GM18507 (cell line): Measurements from ENCODE around the gene GPC3.
"Not testable (repeated sequence)": the region's sequence is repeated elsewhere in the genome, so short reads cannot be mapped to it uniquely, and the experiment has no call there.

Source experiments
- DNase-seq: peaks from one replicate; pipeline ENCODE4 v3.0.0; 2011; ENCODE audit warnings: low read depth; ENCODE audit not compliant: insufficient read length; ENCODE audit errors: extremely low spot score
- FAIRE-seq: peaks from 2 replicates; lab custom pipeline; 2011; peaks lifted over from hg19 to GRCh38; lab: Jason Lieb, UNC

Gene GPC3

GRCh38 chrX:133646719-133647116, 338.7 kb downstream of the GPC3 start:
- DNase-seq (no peak), FAIRE-seq (no peak)

GRCh38 chrX:133645977-133646718, 339.2 kb downstream of the GPC3 start:
- FAIRE-seq = no peak
- no peak for DNase-seq

GRCh38 chrX:133645256-133645655, 340.1 kb downstream of the GPC3 start:
- no peak for DNase-seq
- FAIRE-seq = no peak

DNA sequence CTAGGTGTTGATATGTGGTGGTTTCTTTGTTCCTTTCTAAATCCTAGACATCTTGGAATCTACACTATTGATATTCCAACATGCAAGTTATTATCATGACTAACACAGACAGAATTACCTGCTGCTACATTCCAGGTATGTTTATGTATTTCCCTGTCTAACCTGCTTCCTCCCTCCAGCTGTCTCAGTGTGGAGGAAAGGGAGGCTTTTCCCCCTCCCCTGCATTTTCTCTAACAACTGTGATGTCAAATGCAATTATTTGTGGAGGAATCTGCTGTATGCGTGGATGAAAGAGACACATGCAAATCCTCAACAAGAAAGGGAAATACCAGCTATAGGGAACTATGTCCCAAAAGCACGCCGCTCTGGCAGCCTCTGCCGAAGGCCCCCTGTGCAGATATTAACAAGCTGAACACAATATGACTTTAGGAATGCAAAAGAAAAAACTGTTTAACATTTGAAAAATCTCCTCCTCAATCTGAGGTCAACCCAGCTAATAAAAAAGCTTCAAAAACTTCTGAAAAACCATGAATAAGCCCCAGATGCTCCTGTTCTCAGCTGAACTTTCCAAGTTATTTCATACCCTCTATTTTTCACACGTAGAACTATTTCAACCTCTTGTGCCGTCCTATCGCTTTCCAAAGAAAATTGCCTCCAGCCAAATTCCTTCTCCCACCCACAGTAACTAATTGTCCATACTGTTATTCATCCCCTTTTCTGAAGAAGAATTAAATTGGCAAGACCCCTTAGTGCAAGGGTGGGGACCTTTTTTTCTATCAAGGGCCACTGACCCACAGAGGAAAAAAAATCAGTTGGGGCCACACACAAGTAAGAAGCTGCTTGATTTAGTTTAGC, 345.0 kb downstream of the GPC3 start:
- FAIRE-seq = no peak
- DNase-seq = no peak

GRCh38 chrX:133639726-133640125, 345.7 kb downstream of the GPC3 start:
- FAIRE-seq = no peak
- no peak for DNase-seq

DNA sequence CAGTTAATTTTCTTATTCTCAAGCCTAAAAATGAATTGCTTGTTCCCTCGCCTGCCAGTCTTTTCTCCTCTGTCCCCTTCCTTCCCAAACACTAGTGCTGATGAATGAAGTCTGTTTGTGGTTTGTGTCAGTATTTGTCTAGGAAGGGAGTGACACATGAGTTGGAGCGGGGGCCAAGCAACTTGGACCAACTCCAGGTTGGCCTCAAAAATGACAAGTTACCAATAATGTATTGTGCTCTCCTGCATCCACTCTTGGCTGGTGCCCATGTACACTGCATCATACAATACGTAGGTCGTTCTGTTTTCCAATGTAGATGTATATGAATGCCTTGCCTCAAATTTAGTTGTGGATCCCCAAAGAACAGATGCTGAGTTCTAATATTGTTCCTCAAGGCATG, 347.1 kb downstream of the GPC3 start:
- DNase-seq (no peak), FAIRE-seq (no peak)

DNA sequence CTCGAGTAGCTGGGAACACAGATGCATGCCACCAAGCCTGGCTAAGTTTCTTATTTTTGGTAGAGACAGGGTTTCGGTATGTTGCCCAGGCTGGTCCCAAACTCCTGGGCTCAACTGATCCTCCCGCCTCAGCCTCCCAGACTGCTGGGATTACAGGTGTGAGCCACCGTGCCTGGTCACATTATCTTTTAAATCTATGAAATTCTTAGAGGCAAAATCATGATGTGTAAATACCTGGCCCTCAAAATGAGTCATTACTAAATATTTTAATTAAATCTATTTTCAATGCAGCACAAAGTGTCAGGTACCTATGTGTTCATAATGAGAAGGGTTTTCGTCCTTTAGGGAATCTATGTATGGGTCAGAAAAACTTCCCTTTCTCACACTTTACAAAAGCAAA, 347.6 kb downstream of the GPC3 start:
- no peak for FAIRE-seq

GRCh38 chrX:133636009-133636408, 349.4 kb downstream of the GPC3 start:
- DNase-seq = no peak
- no peak for FAIRE-seq

More for the DNA sequence above, 347.6 kb downstream of the GPC3 start:
- no peak for DNase-seq

DNA sequence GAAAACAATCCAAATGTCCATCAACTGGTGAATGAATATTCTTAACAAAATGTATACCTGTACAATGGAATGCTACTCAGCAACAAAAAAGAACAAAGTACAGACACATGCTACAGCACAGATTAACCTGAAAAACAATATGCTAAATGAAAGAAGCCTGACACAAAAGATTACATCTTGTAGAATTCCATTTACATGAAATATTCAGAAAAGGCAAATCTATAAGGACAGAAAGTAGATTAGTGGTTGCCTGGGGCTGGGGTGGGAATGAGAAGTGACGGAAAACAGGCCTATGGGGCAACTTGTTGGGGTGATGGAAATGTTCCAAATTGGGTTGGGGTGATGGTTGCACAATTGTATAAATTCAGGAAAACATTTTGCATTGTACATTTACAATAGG, 351.0 kb downstream of the GPC3 start:
- FAIRE-seq (no peak), DNase-seq (no peak)

DNA sequence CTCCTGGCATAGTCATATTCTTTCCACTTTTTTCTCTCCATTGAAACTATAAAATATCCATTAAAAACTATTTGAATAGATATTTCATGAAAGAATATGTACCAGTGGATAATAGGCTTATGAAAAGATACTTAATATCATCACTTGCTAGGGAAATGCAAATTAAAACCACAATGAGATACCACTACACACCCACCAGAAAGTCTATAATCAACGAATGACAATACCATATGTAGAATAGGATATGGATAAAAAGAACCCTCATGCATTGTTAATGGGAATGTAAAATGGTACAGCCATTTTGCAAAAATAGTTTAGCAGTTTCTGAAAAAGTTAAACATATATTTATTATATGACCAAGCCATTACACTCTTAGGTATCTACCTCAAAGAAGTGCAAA, 351.4 kb downstream of the GPC3 start:
- no peak for FAIRE-seq
- DNase-seq = no peak

GRCh38 chrX:133633162-133633561, 352.2 kb downstream of the GPC3 start:
- no peak for DNase-seq
- no peak for FAIRE-seq

- DNase-seq (no peak), FAIRE-seq (no peak)
Observed at GRCh38 chrX:133630362-133630761, 355.0 kb downstream of the GPC3 start.

GRCh38 chrX:133627673-133628072, 357.7 kb downstream of the GPC3 start:
- FAIRE-seq = no peak
- no peak for DNase-seq

GRCh38 chrX:133621384-133621783, 364.0 kb downstream of the GPC3 start:
- not testable (repeated sequence) for FAIRE-seq, DNase-seq

GRCh38 chrX:133611676-133612075, 373.7 kb downstream of the GPC3 start:
- FAIRE-seq (no peak), DNase-seq (no peak)

- FAIRE-seq = no peak
- no peak for DNase-seq
Observed at GRCh38 chrX:133610056-133610455, 375.3 kb downstream of the GPC3 start.

DNA sequence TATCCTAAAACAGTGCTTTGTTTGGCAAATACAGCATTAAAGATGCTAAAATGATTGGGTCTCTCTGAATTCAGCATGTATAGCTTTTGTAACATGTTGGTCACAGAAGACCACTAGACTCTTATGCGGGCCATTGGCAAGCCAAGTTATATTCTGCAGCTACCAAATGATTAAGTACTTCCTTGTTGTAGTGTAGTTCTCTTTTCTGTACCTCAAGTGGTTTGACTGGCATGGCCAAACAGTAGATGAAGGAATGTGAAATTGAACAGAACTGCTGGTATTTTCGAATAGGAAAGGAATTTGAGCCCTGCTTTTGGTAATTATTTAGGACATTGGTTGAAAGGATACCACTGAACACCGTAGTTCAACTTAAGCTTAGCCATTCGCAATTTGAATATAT, 376.2 kb downstream of the GPC3 start:
- DNase-seq (no peak), FAIRE-seq (no peak)

DNA sequence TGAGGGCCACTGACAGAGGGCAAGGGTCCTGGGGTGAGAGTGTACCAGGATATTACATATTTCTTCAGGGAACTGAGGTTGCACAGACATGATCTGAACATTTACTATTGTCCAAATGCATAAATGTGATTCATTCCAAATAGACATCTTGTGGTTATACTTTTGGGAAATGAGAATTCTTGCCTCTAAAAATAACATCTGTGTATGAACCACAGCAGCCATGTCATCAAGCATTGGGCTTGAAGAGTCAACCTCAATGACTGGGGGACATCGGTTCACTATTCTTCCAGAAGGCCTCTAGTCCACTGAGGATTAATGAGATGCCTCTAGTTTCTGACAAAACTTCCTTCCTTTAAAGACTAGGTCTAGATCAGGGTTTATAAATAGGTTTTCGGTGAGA, 377.0 kb downstream of the GPC3 start:
- FAIRE-seq = no peak
- no peak for DNase-seq

GRCh38 chrX:133607419-133608348, 377.7 kb downstream of the GPC3 start:
- no peak for FAIRE-seq

DNA sequence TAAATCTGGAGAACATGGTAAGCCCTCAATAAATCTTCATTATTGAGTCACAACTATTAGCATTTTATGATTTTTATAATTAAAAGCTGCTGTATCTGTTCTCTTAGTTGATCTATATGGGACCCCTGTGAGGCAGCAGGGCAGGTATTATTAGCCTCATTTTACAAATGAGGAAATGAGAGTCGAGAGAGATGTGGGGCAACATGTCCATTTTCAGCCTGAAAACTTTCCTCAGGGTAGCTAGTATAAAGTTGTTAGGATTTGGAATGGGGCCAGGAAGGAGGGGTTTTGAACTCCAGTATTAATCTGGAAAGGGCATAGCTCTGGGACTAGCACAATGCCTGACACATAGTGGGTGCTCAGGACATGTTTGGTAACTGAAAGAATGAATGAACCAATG, 378.4 kb downstream of the GPC3 start:
- DNase-seq (no peak), FAIRE-seq (peak; percentile 31)

More at GRCh38 chrX:133607419-133608348, 377.7 kb downstream of the GPC3 start:
- no peak for DNase-seq
